ENCODE measurements around the gene KRTAP9-3. TPM values are rescaled to one million over a fixed set of nuclear protein-coding genes. Genes with fewer than 3 reads are reported as not detected.

Gene KRTAP9-3, protein sequence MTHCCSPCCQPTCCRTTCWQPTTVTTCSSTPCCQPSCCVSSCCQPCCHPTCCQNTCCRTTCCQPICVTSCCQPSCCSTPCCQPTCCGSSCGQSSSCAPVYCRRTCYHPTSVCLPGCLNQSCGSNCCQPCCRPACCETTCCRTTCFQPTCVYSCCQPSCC
- not detected in 2 replicates for total RNA-seq

DNA sequence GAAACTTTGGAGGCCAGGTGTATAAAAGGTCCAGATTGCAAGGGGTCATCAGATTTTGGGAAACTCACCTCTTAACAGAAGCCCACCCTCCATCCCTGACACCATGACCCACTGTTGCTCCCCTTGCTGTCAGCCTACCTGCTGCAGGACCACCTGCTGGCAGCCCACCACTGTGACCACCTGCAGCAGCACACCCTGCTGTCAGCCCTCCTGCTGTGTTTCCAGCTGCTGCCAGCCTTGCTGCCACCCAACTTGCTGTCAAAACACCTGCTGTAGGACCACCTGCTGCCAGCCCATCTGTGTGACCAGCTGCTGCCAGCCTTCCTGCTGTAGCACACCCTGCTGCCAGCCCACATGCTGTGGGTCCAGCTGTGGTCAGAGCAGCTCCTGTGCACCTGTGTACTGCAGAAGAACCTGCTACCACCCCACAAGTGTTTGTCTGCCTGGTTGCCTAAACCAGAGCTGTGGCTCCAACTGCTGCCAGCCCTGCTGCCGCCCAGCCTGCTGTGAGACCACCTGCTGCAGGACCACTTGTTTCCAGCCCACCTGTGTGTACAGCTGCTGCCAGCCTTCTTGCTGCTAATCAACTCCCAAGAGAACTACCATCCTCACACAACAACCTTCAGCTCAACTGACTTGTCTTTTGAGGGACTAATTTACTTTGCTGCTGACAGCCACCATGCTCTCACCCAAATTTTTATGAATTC lies at the start of gene KRTAP9-3:
TSS of gene KRTAP9-3 (plus strand) at position 51 of the 707 bp plus-strand sequence. CDS start at position 104, 53 bp downstream.

DNA sequence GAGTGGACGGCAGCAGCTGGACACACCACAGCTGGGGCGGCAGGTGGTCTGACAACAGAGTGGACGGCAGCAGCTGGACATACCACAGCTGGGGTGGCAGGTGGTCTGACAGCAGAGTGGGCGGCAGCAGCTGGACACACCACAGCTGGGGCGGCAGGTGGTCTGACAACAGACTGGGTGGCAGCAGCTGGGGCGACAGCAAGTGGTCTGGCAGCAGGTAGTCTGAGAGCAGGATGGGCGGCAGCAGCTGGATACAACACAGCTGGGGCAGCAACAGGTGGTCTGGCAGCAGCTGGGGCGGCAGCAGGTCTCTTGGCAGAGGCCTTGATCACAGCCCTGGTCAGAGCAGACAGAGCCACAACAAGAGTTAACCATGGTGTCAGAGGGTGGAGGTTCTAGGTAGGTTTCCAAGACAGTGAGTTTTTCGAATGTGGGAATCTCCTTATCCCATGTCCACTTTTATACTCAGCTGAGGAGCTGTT lies 47.7 kb upstream of the KRTAP9-3 start, which contains the start of gene KRTAP4-1:
TSS of gene KRTAP4-1 (minus strand) at position 432 of the 482 bp plus-strand sequence. CDS start at position 375, 57 bp downstream.

DNA sequence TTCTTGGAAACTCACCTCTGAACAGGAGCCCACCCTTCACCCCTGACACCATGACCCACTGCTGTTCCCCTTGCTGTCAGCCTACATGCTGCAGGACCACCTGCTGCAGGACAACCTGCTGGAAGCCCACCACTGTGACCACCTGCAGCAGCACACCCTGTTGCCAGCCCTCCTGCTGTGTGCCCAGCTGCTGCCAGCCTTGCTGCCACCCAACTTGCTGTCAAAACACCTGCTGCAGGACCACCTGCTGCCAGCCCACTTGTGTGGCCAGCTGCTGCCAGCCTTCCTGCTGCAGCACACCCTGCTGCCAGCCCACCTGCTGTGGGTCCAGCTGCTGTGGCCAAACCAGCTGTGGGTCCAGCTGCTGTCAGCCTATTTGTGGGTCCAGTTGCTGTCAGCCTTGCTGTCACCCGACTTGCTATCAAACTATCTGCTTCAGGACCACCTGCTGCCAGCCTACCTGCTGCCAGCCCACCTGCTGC lies 42.4 kb upstream of the KRTAP9-3 start, which contains the start of gene KRTAP9-1:
TSS of gene KRTAP9-1 (plus strand) at position 51 of the 482 bp plus-strand sequence. CDS start at position 51, 0 bp downstream.

DNA sequence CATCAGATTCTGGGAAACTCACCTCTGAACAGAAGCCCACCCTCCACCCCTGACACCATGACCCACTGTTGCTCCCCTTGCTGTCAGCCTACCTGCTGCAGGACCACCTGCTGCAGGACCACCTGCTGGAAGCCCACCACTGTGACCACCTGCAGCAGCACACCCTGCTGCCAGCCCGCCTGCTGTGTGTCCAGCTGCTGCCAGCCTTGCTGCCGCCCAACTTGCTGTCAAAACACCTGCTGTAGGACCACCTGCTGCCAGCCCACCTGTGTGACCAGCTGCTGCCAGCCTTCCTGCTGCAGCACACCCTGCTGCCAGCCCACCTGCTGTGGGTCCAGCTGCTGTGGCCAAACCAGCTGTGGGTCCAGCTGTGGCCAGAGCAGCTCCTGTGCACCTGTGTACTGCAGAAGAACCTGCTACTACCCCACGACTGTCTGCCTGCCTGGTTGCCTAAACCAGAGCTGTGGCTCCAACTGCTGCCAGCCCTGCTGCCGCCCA lies 5.6 kb upstream of the KRTAP9-3 start, which contains the start of gene KRTAP9-2:
TSS of gene KRTAP9-2 (plus strand) at position 51 of the 498 bp plus-strand sequence. CDS start at position 58, 7 bp downstream.

DNA sequence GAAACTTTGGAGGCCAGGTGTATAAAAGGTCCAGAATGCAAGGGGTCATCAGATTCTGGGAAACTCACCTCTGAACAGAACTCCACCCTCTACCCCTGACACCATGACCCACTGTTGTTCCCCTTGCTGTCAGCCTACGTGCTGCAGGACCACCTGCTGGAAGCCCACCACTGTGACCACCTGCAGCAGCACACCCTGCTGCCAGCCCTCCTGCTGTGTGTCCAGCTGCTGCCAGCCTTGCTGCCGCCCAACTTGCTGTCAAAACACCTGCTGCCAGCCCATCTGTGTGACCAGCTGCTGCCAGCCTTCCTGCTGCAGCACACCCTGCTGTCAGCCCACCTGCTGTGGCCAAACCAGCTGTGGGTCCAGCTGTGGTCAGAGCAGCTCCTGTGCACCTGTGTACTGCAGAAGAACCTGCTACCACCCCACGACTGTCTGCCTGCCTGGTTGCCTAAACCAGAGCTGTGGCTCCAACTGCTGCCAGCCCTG lies 5.7 kb downstream of the KRTAP9-3 start, which contains the start of gene KRTAP9-8:
TSS of gene KRTAP9-8 (plus strand) at position 51 of the 489 bp plus-strand sequence. CDS start at position 104, 53 bp downstream.

DNA sequence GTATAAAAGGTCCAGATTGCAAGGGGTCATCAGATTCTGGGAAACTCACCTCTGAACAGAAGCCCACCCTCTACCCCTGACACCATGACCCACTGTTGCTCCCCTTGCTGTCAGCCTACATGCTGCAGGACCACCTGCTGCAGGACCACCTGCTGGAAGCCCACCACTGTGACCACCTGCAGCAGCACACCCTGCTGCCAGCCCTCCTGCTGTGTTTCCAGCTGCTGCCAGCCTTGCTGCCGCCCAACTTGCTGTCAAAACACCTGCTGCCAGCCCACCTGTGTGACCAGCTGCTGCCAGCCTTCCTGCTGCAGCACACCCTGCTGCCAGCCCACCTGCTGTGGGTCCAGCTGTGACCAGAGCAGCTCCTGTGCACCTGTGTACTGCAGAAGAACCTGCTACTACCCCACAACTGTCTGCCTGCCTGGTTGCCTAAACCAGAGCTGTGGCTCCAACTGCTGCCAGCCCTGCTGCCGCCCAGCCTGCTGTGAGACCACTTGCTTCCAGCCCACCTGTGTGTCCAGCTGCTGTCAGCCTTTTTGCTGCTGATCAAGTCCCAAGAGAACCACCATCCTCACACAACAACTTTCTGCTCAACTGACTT lies 17.5 kb downstream of the KRTAP9-3 start, which contains the start of gene KRTAP9-4:
TSS of gene KRTAP9-4 (plus strand) at position 51 of the 604 bp plus-strand sequence. CDS start at position 85, 34 bp downstream.

DNA sequence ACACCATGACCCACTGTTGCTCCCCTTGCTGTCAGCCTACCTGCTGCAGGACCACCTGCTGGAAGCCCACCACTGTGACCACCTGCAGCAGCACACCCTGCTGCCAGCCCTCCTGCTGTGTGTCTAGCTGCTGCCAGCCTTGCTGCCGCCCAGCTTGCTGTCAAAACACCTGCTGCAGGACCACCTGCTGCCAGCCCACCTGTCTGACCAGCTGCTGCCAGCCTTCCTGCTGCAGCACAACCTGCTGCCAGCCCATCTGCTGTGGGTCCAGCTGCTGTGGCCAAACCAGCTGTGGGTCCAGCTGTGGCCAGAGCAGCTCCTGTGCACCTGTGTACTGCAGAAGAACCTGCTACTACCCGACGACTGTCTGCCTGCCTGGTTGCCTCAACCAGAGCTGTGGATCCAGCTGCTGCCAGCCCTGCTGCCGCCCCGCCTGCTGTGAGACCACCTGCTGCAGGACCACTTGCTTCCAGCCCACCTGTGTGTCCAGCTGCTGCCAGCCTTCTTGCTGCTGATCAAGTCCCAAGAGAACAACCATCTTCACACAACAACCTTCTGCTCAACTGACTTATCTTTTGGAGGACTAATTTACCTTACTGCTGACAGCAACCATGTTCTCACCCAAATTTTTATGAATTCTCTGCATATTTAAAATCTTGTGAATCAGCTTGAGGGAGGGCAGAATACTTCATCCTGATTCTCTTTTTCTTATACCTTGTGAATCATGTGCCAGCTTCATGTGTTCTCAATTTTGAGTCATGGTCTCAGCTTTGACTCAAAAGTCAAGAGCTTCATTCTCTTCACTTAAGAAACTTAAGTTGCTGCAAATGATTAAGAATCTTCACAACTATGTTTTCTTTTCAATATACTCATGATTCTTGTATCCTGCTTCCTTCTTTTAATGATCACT lies 23.4 kb downstream of the KRTAP9-3 start, which contains the start of gene KRTAP9-9:
TSS of gene KRTAP9-9 (plus strand) at position 4 of the 910 bp plus-strand sequence.

DNA sequence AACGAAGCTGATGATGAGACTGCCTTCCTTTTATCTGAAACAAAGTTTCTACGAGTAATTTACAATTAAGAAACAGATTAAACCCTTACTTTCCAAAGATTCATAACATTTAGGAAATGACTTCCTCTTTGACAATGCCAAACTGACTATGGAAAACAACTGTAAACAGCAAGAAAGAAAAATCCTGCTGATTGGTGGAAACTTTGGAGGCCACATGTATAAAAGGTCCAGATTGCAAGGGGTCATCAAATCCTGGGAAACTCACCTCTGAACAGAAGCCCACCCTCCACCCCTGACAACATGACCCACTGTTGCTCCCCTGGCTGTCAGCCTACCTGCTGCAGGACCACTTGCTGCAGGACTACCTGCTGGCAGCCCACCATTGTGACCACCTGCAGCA lies 32.8 kb downstream of the KRTAP9-3 start, which contains the start of gene KRTAP9-6:
TSS of gene KRTAP9-6 (plus strand) at position 301 of the 400 bp plus-strand sequence. CDS start at position 301, 0 bp downstream.

DNA sequence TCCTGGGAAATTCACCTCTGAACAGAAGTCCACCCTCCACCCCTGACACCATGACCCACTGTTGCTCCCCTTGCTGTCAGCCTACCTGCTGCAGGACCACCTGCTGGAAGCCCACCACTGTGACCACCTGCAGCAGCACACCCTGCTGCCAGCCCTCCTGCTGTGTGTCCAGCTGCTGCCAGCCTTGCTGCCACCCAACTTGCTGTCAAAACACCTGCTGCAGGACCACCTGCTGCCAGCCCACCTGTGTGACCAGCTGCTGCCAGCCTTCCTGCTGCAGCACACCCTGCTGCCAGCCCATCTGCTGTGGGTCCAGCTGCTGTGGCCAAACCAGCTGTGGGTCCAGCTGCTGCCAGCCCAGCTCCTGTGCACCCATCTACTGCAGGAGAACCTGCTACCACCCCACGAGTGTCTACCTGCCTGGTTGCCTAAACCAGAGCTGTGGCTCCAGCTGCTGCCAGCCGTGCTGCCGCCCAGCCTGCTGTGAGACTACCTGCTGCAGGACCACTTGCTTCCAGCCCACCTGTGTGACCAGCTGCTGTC lies 43.5 kb downstream of the KRTAP9-3 start, which contains the start of gene KRTAP9-7:
TSS of gene KRTAP9-7 (plus strand) at position 51 of the 543 bp plus-strand sequence. CDS start at position 51, 0 bp downstream.

Small RNA genes within 50 kb of the gene (small RNA-seq; reads per million reads assigned to genes)
- not detected for gene KRTAP4-17P
- not detected for gene KRTAP9-10P

Other genes with a start within 250 kb of the KRTAP9-3 start
- gene KRT40, start 248.1 kb upstream of the KRTAP9-3 start, total RNA-seq: not detected in 2 replicates
- gene KRTAP3-3, start 238.3 kb upstream of the KRTAP9-3 start, total RNA-seq: not detected in 2 replicates
- not detected in 2 replicates for gene KRTAP3-2, start 232.5 kb upstream of the KRTAP9-3 start, total RNA-seq
- not detected in 2 replicates for gene KRTAP3-1, start 223.3 kb upstream of the KRTAP9-3 start, total RNA-seq
- gene KRTAP1-5, start 205.2 kb upstream of the KRTAP9-3 start, total RNA-seq: 1.3 and 11.6 TPM in 2 replicates
- gene KRTAP1-4, start 202.3 kb upstream of the KRTAP9-3 start, total RNA-seq: not detected in 2 replicates
- not detected in 2 replicates for gene KRTAP1-3, start 197.6 kb upstream of the KRTAP9-3 start, total RNA-seq
- not detected in 2 replicates for gene KRTAP1-1, start 191.0 kb upstream of the KRTAP9-3 start, total RNA-seq
- gene KRTAP2-1, start 185.1 kb upstream of the KRTAP9-3 start, total RNA-seq: not detected in 2 replicates
- not detected in 2 replicates for gene KRTAP2-2, start 177.2 kb upstream of the KRTAP9-3 start, total RNA-seq
- gene KRTAP2-3, start 172.3 kb upstream of the KRTAP9-3 start, total RNA-seq: 0.26 and 1.1 TPM in 2 replicates
- not detected in 2 replicates for gene KRTAP2-4, start 166.6 kb upstream of the KRTAP9-3 start, total RNA-seq
- not detected in 2 replicates for gene KRTAP4-7, start 148.3 kb upstream of the KRTAP9-3 start, total RNA-seq
- gene KRTAP4-8, start 134.3 kb upstream of the KRTAP9-3 start, total RNA-seq: not detected in 2 replicates
- not detected in 2 replicates for gene KRTAP4-16, start 130.2 kb upstream of the KRTAP9-3 start, total RNA-seq
- gene KRTAP4-9, start 127.1 kb upstream of the KRTAP9-3 start, total RNA-seq: not detected in 2 replicates
- gene KRTAP4-11, start 114.1 kb upstream of the KRTAP9-3 start, total RNA-seq: not detected in 2 replicates
- gene KRTAP4-12, start 108.3 kb upstream of the KRTAP9-3 start, total RNA-seq: not detected in 2 replicates
- not detected in 2 replicates for gene KRTAP4-6, start 91.9 kb upstream of the KRTAP9-3 start, total RNA-seq
- not detected in 2 replicates for gene KRTAP4-5, start 82.6 kb upstream of the KRTAP9-3 start, total RNA-seq
- not detected in 2 replicates for gene KRTAP4-4, start 71.7 kb upstream of the KRTAP9-3 start, total RNA-seq
- not detected in 2 replicates for gene KRTAP4-3, start 64.2 kb upstream of the KRTAP9-3 start, total RNA-seq
- not detected in 2 replicates for gene KRTAP4-2, start 54.2 kb upstream of the KRTAP9-3 start, total RNA-seq
- not detected in 2 replicates for gene KRTAP4-1, start 47.5 kb upstream of the KRTAP9-3 start, total RNA-seq
- gene KRTAP9-1, start 42.6 kb upstream of the KRTAP9-3 start, total RNA-seq: not detected in 2 replicates
- not detected in 2 replicates for gene KRTAP9-2, start 5.8 kb upstream of the KRTAP9-3 start, total RNA-seq
- gene KRTAP9-8, start 5.5 kb downstream of the KRTAP9-3 start, total RNA-seq: not detected in 2 replicates
- gene KRTAP9-4, start 17.2 kb downstream of the KRTAP9-3 start, total RNA-seq: not detected in 2 replicates
- not detected in 2 replicates for gene KRTAP9-9, start 22.9 kb downstream of the KRTAP9-3 start, total RNA-seq
- gene KRTAP9-6, start 32.9 kb downstream of the KRTAP9-3 start, total RNA-seq: not detected in 2 replicates
- gene KRTAP9-7, start 43.2 kb downstream of the KRTAP9-3 start, total RNA-seq: not detected in 2 replicates
- not detected in 2 replicates for gene KRTAP29-1, start 70.4 kb downstream of the KRTAP9-3 start, total RNA-seq
- not detected in 2 replicates for gene KRTAP16-1, start 76.9 kb downstream of the KRTAP9-3 start, total RNA-seq
- gene KRTAP17-1, start 83.3 kb downstream of the KRTAP9-3 start, total RNA-seq: not detected in 2 replicates
- not detected in 2 replicates for gene KRT33A, start 118.4 kb downstream of the KRTAP9-3 start, total RNA-seq
- gene KRT33B, start 137.4 kb downstream of the KRTAP9-3 start, total RNA-seq: not detected in 2 replicates
- gene KRT34, start 149.9 kb downstream of the KRTAP9-3 start, total RNA-seq: 0.13 TPM in 1 of 2 replicates, not detected in the other
- gene KRT31, start 165.2 kb downstream of the KRTAP9-3 start, total RNA-seq: not detected in 2 replicates
- not detected in 2 replicates for gene KRT37, start 192.1 kb downstream of the KRTAP9-3 start, total RNA-seq
- not detected in 2 replicates for gene KRT38, start 208.5 kb downstream of the KRTAP9-3 start, total RNA-seq
- gene KRT32, start 234.9 kb downstream of the KRTAP9-3 start, total RNA-seq: not detected in 2 replicates
- not detected in 2 replicates for gene KRT35, start 248.7 kb downstream of the KRTAP9-3 start, total RNA-seq

Measured in articular chondrocyte of knee joint (primary cell).